ENCODE data around the gene ENTPD3.
A peak's percentile ranks its signal among the peaks of the same experiment; 100 is the strongest.

Gene ENTPD3, protein sequence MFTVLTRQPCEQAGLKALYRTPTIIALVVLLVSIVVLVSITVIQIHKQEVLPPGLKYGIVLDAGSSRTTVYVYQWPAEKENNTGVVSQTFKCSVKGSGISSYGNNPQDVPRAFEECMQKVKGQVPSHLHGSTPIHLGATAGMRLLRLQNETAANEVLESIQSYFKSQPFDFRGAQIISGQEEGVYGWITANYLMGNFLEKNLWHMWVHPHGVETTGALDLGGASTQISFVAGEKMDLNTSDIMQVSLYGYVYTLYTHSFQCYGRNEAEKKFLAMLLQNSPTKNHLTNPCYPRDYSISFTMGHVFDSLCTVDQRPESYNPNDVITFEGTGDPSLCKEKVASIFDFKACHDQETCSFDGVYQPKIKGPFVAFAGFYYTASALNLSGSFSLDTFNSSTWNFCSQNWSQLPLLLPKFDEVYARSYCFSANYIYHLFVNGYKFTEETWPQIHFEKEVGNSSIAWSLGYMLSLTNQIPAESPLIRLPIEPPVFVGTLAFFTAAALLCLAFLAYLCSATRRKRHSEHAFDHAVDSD

DNA sequence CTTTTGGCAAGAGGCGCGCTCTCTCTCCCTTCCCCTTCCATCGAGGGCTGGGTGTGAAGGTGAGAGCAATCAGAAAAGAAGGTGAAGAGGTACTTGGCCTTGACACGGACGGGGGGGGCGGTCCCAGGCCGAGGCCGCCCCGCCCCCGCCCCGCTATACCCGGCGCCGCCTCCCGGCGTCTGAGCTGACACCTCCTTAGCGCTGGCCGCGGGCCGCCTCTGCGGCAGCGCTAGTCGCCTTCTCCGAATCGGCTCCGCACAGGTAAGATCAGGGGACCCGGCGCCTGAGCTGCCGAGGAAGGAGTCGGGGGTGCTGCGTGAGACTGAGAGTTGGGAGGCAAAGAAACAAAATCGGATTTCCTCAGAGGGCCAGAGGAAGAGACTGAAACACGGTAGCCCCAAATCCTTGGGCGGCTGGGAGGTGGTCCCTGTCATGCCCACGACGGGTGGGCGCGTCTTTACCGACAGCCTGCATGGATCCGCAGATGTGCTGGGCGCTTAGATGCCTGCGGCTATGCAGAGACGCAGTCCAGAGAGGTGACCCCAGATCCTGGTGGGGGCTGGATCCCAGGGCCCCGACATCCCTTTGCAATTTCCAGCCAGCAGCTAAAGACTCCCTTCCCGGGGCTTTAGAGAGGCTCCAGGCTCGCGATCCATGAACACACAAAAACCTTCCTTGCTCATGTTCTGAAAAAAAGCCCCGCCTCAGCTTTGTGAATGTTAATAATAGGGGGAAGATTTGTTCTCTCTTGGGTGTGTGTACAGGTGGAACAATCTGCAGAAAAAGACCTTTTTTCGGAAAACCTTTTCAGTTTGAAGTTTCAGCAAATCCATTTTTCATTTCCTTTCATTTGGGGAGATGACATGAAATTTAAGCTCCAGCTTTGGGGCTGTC is at the start of gene ENTPD3:
Gene ENTPD3 (plus strand): TSS at position 184 of the 894 bp plus-strand sequence. CDS start 874 bp downstream, outside the sequence.
- DNase-seq: peak; percentile 61
- peaks cover 87% of the 10 kb centered on the region for H3K27me3 Mint-ChIP-seq (ENCODE audit: low read depth, poor library complexity)
- H3K4me3 Mint-ChIP-seq: peak within 1 kb of the TSS; percentile 86
- H3K4me1 Mint-ChIP-seq: no peaks in the 10 kb centered on the region
- H3K9me3 Mint-ChIP-seq: peaks cover 7% of the 10 kb centered on the region
- no peak within 1 kb of the TSS for H3K27ac Mint-ChIP-seq
- no peaks in the 10 kb centered on the region for H3K36me3 Mint-ChIP-seq (ENCODE audit: low read depth)
- TF ChIP-seq, protein P1, sequence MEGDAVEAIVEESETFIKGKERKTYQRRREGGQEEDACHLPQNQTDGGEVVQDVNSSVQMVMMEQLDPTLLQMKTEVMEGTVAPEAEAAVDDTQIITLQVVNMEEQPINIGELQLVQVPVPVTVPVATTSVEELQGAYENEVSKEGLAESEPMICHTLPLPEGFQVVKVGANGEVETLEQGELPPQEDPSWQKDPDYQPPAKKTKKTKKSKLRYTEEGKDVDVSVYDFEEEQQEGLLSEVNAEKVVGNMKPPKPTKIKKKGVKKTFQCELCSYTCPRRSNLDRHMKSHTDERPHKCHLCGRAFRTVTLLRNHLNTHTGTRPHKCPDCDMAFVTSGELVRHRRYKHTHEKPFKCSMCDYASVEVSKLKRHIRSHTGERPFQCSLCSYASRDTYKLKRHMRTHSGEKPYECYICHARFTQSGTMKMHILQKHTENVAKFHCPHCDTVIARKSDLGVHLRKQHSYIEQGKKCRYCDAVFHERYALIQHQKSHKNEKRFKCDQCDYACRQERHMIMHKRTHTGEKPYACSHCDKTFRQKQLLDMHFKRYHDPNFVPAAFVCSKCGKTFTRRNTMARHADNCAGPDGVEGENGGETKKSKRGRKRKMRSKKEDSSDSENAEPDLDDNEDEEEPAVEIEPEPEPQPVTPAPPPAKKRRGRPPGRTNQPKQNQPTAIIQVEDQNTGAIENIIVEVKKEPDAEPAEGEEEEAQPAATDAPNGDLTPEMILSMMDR (IDR thresholded peaks at IDR 0.05): no peak

DNA sequence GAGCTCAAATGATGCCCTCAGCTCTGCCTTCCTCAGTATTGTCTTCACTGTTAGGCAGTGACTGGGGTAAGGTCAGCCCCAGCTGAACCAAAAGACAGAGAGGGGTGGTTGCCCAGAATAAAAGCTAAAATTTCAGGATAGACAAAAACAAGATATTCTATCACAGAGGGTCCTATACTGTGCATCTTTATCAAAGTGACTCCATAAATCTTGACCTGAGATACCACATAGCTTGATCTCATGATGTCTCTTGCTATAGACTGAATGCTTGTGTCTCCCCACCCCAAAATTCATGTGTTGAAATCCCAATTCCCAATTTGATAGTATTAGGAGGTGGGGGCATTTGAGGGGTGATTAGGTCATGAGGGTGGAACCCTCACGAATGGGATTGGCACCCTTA is 47.1 kb upstream of the ENTPD3 start:
- no peak for DNase-seq
- peaks cover 3% of the 10 kb centered on the region for H3K9me3 Mint-ChIP-seq
- no peak overlapping the region for H3K27ac Mint-ChIP-seq
- H3K4me1 Mint-ChIP-seq: no peaks in the 10 kb centered on the region
- H3K27me3 Mint-ChIP-seq (ENCODE audit: low read depth, poor library complexity): peaks cover 7% of the 10 kb centered on the region
- no peak overlapping the region for H3K4me3 Mint-ChIP-seq
- no peaks in the 10 kb centered on the region for H3K36me3 Mint-ChIP-seq (ENCODE audit: low read depth)
- TF ChIP-seq, protein P1 (IDR thresholded peaks at IDR 0.05): no peak

DNA sequence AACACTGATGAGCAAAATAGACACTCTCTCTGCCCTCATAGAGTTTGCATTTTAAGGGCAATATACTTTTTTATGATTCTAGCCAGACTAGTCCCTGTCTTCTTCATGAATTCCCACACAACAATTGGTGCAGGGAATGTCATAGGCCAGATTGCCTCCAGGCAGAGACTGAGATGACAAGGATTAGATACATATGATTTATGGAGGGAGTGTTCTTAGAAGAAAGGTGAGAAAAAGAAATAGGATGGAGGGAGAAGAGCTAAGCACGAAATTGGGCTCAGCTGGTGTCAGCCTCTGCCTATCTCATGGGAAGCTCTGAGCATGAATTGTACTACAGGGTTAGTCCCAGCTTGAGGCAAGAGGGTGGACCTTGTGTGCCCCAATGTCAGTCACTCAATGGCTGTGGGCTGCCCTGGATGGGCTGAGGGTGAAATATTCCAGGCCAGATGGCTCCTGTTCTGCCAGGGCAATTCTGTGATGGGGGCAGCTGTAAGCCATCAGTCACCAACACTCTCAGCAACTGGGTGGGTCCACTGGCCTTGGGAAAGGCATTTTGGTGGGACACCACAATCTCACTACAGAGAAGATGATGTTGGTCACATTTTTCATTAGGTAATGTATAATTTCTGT is 46.3 kb upstream of the ENTPD3 start:
- H3K36me3 Mint-ChIP-seq (ENCODE audit: low read depth): no peaks in the 10 kb centered on the region
- H3K27me3 Mint-ChIP-seq (ENCODE audit: low read depth, poor library complexity): peaks cover 7% of the 10 kb centered on the region
- no peaks in the 10 kb centered on the region for H3K4me1 Mint-ChIP-seq
- TF ChIP-seq, protein P1 (IDR thresholded peaks at IDR 0.05): no peak
- peaks cover 4% of the 10 kb centered on the region for H3K9me3 Mint-ChIP-seq
- no peak overlapping the region for H3K4me3 Mint-ChIP-seq
- H3K27ac Mint-ChIP-seq: no peak overlapping the region
- DNase-seq: no peak

DNA sequence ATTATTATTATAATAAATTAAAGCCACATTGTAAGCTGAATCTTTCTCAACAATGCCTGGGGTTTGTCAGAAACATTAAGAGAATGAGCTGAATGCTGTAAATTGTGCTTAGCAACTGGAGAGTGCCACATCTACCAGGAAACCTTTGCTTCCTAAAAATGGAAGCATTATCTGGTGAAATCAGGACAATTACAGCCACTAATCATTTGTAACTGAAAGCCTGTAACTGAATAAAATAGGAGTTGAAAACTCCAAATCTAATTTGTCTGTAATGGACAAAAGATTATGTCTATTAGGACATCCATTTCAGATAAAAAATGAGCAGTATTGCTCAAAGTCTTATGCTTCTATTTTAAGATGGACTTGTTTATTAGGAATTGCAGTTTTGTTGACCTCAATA is 45.3 kb upstream of the ENTPD3 start:
- H3K36me3 Mint-ChIP-seq (ENCODE audit: low read depth): no peaks in the 10 kb centered on the region
- peaks cover 10% of the 10 kb centered on the region for H3K9me3 Mint-ChIP-seq
- TF ChIP-seq, protein P1 (IDR thresholded peaks at IDR 0.05): no peak
- DNase-seq: no peak
- no peak overlapping the region for H3K27ac Mint-ChIP-seq
- no peaks in the 10 kb centered on the region for H3K4me1 Mint-ChIP-seq
- peaks cover 7% of the 10 kb centered on the region for H3K27me3 Mint-ChIP-seq (ENCODE audit: low read depth, poor library complexity)
- no peak overlapping the region for H3K4me3 Mint-ChIP-seq

DNA sequence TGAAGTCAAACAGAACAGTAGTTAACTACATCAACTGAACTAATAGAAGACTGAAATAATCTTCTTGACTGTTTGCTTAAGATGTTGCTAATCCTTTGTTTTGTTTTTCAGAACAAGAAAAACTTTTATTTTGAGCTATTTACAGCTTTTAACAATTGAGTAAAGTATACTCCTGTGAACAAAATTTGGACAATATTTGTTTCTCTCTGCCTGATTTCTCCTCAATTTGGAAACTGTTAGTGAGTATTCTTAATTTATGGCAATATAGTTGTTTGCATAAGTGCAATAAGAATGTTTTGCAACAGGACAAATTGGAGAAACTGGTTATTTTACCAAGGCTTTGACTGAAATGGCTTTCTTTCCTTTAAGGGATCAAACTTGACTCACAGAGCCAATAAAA is 36.5 kb upstream of the ENTPD3 start:
- Mint-ChIP-seq H3K27ac (no peak overlapping the region), H3K4me1 (no peaks in the 10 kb centered on the region), H3K9me3 (peaks cover 37% of the 10 kb centered on the region), H3K36me3 (ENCODE audit: low read depth) (no peaks in the 10 kb centered on the region), H3K4me3 (no peak overlapping the region), H3K27me3 (ENCODE audit: low read depth, poor library complexity) (peaks cover 10% of the 10 kb centered on the region)
- TF ChIP-seq, protein P1 (IDR thresholded peaks at IDR 0.05): no peak
- no peak for DNase-seq
